Skeletal muscle tissue (tissue), 4 donors: ENCODE measurements around the gene KCNH1. TPM values are rescaled to one million over a fixed set of nuclear protein-coding genes. Genes with fewer than 3 reads are reported as not detected.

Experiments
- H3K27ac ChIP-seq: one replicate; pipeline ENCODE4 v1.7.0; 2013; ENCODE audit warnings: mild to moderate bottlenecking, low read depth, low read length, inconsistent platforms
- H3K27me3 ChIP-seq, 3 donors: one replicate each; pipeline ENCODE4 v1.7.0; 2013; ENCODE audit warnings: low read length in 3 of 3; ENCODE audit not compliant: control insufficient read depth in 3 of 3, insufficient read depth in 3 of 3
- H3K36me3 ChIP-seq, 3 donors: one replicate each; pipeline ENCODE4 v1.7.0; 2013; ENCODE audit warnings: low read length in 3 of 3; ENCODE audit not compliant: control insufficient read depth in 3 of 3, insufficient read depth in 3 of 3
- H3K4me1 ChIP-seq, 3 donors: one replicate each; pipeline ENCODE4 v1.7.0; 2013; ENCODE audit warnings: low read length in 3 of 3, mild to moderate bottlenecking in 3 of 3; ENCODE audit not compliant: control insufficient read depth in 3 of 3, insufficient read depth in 3 of 3
- H3K4me3 ChIP-seq, 3 donors: one replicate each; pipeline ENCODE4 v1.7.0; 2013; ENCODE audit warnings: low read length in 3 of 3
- H3K9ac ChIP-seq, 3 donors: one replicate each; pipeline ENCODE4 v1.7.0; 2013; ENCODE audit warnings: low read length in 3 of 3, mild to moderate bottlenecking in 3 of 3, moderate library complexity in 2 of 3, low read depth in 1 of 3
- H3K9me3 ChIP-seq, 3 donors: one replicate each; pipeline ENCODE4 v1.7.0; 2013; ENCODE audit warnings: low read length in 3 of 3; ENCODE audit not compliant: control insufficient read depth in 3 of 3
- total RNA-seq: library from RNA; depleted of rRNA; stranded (reverse); fragments of >200 nt; gene quantifications from one replicate; pipeline ENCODE4 v1.2.3, GENCODE V29; 2014
- donor health status: Osteomylitis.

The KCNH1 gene
- total RNA-seq, 1 donor from 2014 or later = 0.52 TPM

- Histone ChIP-seq H3K36me3 (no peaks in the 10 kb centered on the region), H3K27me3 (no peaks in the 10 kb centered on the region), H3K27ac (no peak overlapping the region), H3K4me1 (no peaks in the 10 kb centered on the region), H3K9me3 (no peaks in the 10 kb centered on the region), H3K4me3 (no peak overlapping the region), H3K9ac (no peak overlapping the region)
These were observed 314.7 kb downstream of the KCNH1 start for GRCh38 chr1:210819266-210819665.

DNA sequence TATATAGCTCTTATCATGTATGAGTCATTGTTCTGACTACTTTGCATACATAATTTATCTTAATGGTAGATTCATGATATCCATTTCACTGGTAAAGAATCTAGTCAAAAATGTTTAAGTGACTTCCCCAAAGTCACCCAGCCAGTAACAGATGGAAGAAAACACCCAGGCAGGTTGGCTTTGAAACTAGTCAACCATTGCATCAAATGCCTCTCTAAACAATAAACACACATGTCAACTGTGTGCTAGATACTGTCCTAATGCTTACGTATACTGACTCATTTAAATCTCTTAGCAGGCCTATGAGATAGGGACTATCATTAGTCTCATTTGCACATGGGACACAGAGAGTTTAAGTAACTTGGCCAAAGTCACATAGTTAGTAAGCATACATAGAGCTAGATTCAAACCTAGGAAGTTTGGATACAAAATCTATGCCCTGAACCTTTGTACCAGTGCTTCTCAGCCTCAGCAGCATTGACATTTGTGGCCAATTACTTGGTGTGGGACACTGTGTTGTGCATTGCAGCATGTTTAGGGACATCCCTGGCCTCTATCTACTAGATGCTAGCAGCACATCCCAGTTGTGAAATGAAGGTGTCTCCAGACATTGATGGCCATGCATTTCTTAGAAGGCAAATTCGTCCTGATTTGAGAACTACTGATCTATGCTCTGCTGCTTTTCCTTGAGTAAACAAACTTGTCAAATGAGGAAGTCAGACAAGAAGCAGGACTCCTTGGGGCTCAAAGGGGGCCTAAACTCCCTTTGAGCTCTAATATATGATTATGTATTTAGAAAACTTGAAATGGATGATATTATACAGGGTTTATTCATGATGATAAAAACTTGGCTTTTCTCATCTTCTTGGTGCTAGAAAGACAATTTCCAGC lies 316.3 kb downstream of the KCNH1 start:
- no peak overlapping the region for H3K4me3 ChIP-seq
- H3K27me3 ChIP-seq = no peaks in the 10 kb centered on the region
- H3K4me1 ChIP-seq = no peaks in the 10 kb centered on the region
- H3K36me3 ChIP-seq = no peaks in the 10 kb centered on the region
- H3K9ac ChIP-seq = no peak overlapping the region
- H3K27ac ChIP-seq = no peak overlapping the region
- no peaks in the 10 kb centered on the region for H3K9me3 ChIP-seq

- H3K27ac ChIP-seq = no peak overlapping the region
- no peak overlapping the region for H3K9ac ChIP-seq
- H3K9me3 ChIP-seq = no peaks in the 10 kb centered on the region
These were observed 318.1 kb downstream of the KCNH1 start for GRCh38 chr1:210815641-210816550.

GRCh38 chr1:210814382-210815123 lies 319.4 kb downstream of the KCNH1 start:
- Histone ChIP-seq H3K36me3 (no peaks in the 10 kb centered on the region), H3K4me3 (no peak overlapping the region), H3K4me1 (no peaks in the 10 kb centered on the region), H3K27ac (no peak overlapping the region), H3K9me3 (no peaks in the 10 kb centered on the region), H3K27me3 (no peaks in the 10 kb centered on the region), H3K9ac (no peak overlapping the region)

More at GRCh38 chr1:210815641-210816550, 318.1 kb downstream of the KCNH1 start:
- Histone ChIP-seq H3K4me3 (no peak overlapping the region), H3K4me1 (no peaks in the 10 kb centered on the region), H3K36me3 (no peaks in the 10 kb centered on the region), H3K27me3 (no peaks in the 10 kb centered on the region)

- Histone ChIP-seq H3K27me3 (no peaks in the 10 kb centered on the region), H3K4me3 (no peak overlapping the region), H3K9ac (no peak overlapping the region), H3K36me3 (no peaks in the 10 kb centered on the region), H3K4me1 (no peaks in the 10 kb centered on the region), H3K27ac (no peak overlapping the region), H3K9me3 (no peaks in the 10 kb centered on the region)
These were observed 332.4 kb downstream of the KCNH1 start for GRCh38 chr1:210801501-210801900.

DNA sequence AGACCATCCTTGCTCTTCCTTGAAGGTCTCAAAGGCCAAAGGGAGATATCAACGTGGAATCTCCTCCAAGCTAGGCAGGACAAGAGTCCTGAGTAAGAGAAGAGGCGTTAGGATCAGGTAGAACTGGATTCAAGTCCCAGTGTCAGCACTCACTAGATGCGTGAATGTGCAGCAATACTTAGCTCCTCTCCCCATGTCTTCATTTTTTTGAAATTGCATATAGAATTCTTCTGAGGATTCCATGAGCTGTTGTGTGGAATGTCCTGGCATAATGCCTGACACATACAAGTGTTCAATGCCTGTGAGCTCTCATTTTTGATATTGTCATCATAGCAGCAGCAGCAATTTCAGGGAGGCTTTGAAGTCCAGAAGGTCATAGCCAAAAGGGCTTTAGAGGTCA lies 333.2 kb downstream of the KCNH1 start:
- no peaks in the 10 kb centered on the region for H3K36me3 ChIP-seq
- H3K4me3 ChIP-seq = no peak overlapping the region
- no peaks in the 10 kb centered on the region for H3K4me1 ChIP-seq
- H3K9me3 ChIP-seq = no peaks in the 10 kb centered on the region
- no peaks in the 10 kb centered on the region for H3K27me3 ChIP-seq
- no peak overlapping the region for H3K27ac ChIP-seq
- H3K9ac ChIP-seq = no peak overlapping the region

GRCh38 chr1:210800301-210800700 lies 333.6 kb downstream of the KCNH1 start:
- Histone ChIP-seq H3K4me3 (no peak overlapping the region), H3K27ac (no peak overlapping the region), H3K9me3 (no peaks in the 10 kb centered on the region), H3K36me3 (no peaks in the 10 kb centered on the region), H3K27me3 (no peaks in the 10 kb centered on the region), H3K9ac (no peak overlapping the region), H3K4me1 (no peaks in the 10 kb centered on the region)

GRCh38 chr1:210797422-210797821 lies 336.5 kb downstream of the KCNH1 start:
- Histone ChIP-seq H3K4me1 (no peaks in the 10 kb centered on the region), H3K9me3 (no peaks in the 10 kb centered on the region), H3K27me3 (no peaks in the 10 kb centered on the region), H3K4me3 (no peak overlapping the region), H3K36me3 (no peaks in the 10 kb centered on the region), H3K27ac (no peak overlapping the region), H3K9ac (no peak overlapping the region)

DNA sequence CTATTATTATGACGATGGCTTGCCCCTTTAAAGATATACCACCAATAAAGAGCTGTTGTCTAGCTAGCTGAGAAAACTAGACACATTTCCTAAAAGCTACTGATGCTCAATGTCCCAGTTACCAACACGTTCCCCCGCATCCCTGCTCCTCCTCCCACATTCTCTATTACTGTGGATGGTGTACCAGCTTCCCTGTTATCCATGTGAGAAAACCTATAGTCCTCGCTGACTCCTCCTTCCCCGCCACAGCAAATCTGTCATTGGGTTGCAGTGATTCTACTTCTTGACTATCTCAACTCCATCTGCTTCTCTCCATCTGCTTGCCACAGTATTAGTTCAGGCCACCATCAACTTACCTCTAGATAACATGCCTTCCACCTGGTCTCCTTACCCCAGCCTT lies 337.5 kb downstream of the KCNH1 start:
- no peaks in the 10 kb centered on the region for H3K36me3 ChIP-seq
- no peak overlapping the region for H3K27ac ChIP-seq
- H3K4me1 ChIP-seq = no peaks in the 10 kb centered on the region
- no peaks in the 10 kb centered on the region for H3K9me3 ChIP-seq
- H3K4me3 ChIP-seq = no peak overlapping the region
- H3K27me3 ChIP-seq = no peaks in the 10 kb centered on the region
- H3K9ac ChIP-seq = no peak overlapping the region
